Activated T-cell treated with anti-CD3 and anti-CD28 coated beads, Interleukin-2, amount 50 U/mL, for 4 hours (primary cell): ENCODE results near the gene CIDEA. TPM values are rescaled to one million over a fixed set of nuclear protein-coding genes. Genes with fewer than 3 reads are reported as not detected.

Source experiments
- ATAC-seq, 2 donors: fragments of 200-7000 bp; cut with Tn5 transposase; one replicate each; pipeline ENCODE4 v1.10.0; 2021
- DNase-seq: peaks from one replicate; pipeline ENCODE4 v3.0.0-alpha.2; 2020
- H3K27me3 Mint-ChIP-seq: one replicate; pipeline ENCODE4 v1.8.0; 2021; ENCODE audit warnings: low read depth, mixed read lengths
- H3K36me3 Mint-ChIP-seq: one replicate; pipeline ENCODE4 v1.8.0; 2022; ENCODE audit warnings: mixed read lengths; ENCODE audit not compliant: insufficient read depth
- H3K4me1 Mint-ChIP-seq: one replicate; pipeline ENCODE4 v1.8.0; 2021; ENCODE audit warnings: low read depth, mixed read lengths
- H3K4me3 Mint-ChIP-seq: one replicate; pipeline ENCODE4 v1.8.0; 2021; ENCODE audit warnings: mild to moderate bottlenecking, moderate library complexity, mixed read lengths
- H3K9me3 Mint-ChIP-seq: one replicate; pipeline ENCODE4 v1.8.0; 2021; ENCODE audit warnings: mixed read lengths
- total RNA-seq, 3 donors: library from RNA; stranded (reverse); gene quantifications; one replicate each; pipeline ENCODE4 v1.2.1, GENCODE V29; 2021

Gene CIDEA
- total RNA-seq, 3 donors from 2014 or later, result not detected

DNA sequence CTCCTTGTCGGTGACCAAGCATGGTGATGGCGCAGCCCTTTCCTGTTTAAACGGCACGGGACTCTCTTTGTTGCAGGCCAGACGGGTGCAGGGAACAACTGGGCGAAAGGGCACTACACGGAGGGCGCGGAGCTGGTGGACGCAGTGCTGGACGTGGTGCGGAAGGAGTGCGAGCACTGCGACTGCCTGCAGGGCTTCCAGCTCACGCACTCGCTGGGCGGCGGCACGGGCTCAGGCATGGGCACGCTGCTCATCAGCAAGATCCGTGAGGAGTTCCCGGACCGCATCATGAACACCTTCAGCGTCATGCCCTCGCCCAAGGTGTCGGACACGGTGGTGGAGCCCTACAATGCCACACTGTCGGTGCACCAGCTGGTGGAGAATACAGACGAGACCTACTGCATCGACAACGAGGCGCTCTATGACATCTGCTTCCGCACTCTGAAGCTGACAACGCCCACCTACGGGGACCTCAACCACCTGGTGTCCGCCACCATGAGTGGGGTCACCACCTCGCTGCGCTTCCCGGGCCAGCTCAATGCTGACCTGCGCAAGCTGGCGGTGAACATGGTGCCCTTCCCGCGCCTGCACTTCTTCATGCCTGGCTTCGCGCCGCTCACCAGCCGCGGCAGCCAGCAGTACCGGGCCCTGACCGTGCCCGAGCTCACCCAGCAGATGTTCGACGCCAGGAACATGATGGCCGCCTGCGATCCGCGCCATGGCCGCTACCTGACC, 71.0 kb downstream of the CIDEA start:
- H3K27me3 Mint-ChIP-seq, result no peaks in the 10 kb centered on the region
- DNase-seq (no peak), ATAC-seq (no peak)
- H3K9me3 Mint-ChIP-seq, result no peaks in the 10 kb centered on the region
- H3K4me1 Mint-ChIP-seq, result no peaks in the 10 kb centered on the region
- no peak overlapping the region for H3K4me3 Mint-ChIP-seq
- peaks cover 32% of the 10 kb centered on the region for H3K36me3 Mint-ChIP-seq

DNA sequence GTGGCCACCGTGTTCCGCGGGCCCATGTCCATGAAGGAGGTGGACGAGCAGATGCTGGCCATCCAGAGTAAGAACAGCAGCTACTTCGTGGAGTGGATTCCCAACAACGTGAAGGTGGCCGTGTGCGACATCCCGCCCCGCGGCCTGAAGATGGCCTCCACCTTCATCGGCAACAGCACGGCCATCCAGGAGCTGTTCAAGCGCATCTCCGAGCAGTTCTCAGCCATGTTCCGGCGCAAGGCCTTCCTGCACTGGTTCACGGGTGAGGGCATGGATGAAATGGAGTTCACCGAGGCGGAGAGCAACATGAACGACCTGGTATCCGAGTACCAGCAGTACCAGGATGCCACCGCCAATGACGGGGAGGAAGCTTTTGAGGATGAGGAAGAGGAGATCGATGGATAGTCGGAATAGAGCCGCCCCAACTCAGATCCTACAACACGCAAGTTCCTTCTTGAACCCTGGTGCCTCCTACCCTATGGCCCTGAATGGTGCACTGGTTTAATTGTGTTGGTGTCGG, 71.6 kb downstream of the CIDEA start:
- DNase-seq (no peak), ATAC-seq (no peak)
- no peaks in the 10 kb centered on the region for H3K9me3 Mint-ChIP-seq
- no peaks in the 10 kb centered on the region for H3K27me3 Mint-ChIP-seq
- H3K4me3 Mint-ChIP-seq, result no peak overlapping the region
- H3K36me3 Mint-ChIP-seq, result peaks cover 32% of the 10 kb centered on the region
- no peaks in the 10 kb centered on the region for H3K4me1 Mint-ChIP-seq

DNA sequence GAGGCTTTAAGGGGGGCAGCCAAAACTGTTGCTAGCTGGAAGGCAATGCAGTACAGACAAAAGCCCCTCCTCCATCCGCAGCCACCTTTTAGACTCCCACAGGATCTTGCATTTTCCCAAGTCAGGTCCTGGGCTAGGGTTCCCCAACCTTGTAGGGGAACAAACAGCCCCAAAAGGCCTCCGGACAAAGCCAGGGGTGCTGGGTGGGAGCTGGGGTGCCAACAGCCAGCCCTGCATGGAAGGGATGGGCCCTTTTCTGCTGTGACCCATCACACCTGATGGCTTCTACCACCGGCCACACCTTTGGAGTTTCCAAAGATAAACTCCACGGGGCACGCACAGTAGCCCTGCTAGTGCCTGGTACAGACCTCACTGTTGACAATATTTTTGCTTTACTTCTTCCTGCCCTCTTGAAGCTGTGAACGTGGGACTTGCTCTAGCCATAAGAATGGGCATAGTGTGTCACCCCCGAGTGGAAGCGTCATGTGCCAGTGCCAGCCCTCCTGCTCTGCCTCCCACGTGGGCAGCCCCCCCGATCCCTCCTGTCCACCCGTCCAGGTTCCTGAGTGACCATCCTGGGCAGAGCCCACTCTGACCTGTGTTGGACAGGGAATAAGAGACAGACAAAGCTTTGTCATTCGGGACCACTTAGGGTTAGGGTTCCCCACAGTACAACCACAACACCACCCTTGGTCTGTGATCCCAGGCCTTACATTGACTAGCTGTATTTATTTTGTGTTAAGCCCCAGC, 72.7 kb downstream of the CIDEA start:
- peaks cover 28% of the 10 kb centered on the region for H3K36me3 Mint-ChIP-seq

More for the DNA sequence above, 72.7 kb downstream of the CIDEA start:
- H3K27me3 Mint-ChIP-seq, result no peaks in the 10 kb centered on the region
- ATAC-seq, result no peak
- no peak for DNase-seq
- no peaks in the 10 kb centered on the region for H3K9me3 Mint-ChIP-seq
- H3K4me3 Mint-ChIP-seq, result no peak overlapping the region
- no peaks in the 10 kb centered on the region for H3K4me1 Mint-ChIP-seq

Other genes starting within 250 kb of the CIDEA start
- not detected for gene ANKRD62, start 160.5 kb upstream of the CIDEA start, total RNA-seq
- 1 to 10 TPM; 1.1 to 2.6 (median 1.3) TPM for gene TUBB6, start 53.9 kb downstream of the CIDEA start, total RNA-seq
- gene AFG3L2, start 122.9 kb downstream of the CIDEA start, total RNA-seq, result 10 to 100 TPM; 78.7 to 93.5 (median 88.3) TPM
- 1 to 10 TPM; 1.8 to 4.3 (median 2.3) TPM for gene PRELID3A, start 153.6 kb downstream of the CIDEA start, total RNA-seq